HepG2 (cell line): ENCODE data around the gene ALDH2. TPM values are rescaled to one million over a fixed set of nuclear protein-coding genes. Genes with fewer than 3 reads are reported as not detected.

Experiments
- SAFB2 ChIP-seq: sonication (generic); formaldehyde crosslinking; IDR thresholded peaks from 2 replicates; pipeline ENCODE4 v1.5.1; 2020; ENCODE audit warnings: missing genetic modification reagents, low read depth, mild to moderate bottlenecking, borderline replicate concordance
- SNAPC4 ChIP-seq: sonication (generic); formaldehyde crosslinking; IDR thresholded peaks from 2 replicates; pipeline ENCODE4 v1.4.0; 2020; ENCODE audit warnings: mild to moderate bottlenecking, missing genetic modification reagents
- ZFX ChIP-seq: sonication (generic); formaldehyde crosslinking; IDR thresholded peaks from 2 replicates; pipeline ENCODE4 v1.4.0; 2020; ENCODE audit warnings: mild to moderate bottlenecking, low read depth, missing genetic modification reagents, moderate library complexity
- ZNF205 ChIP-seq: IDR thresholded peaks from 2 replicates; pipeline ENCODE4 v1.6.1; 2018; ENCODE audit warnings: missing biosample characterization, missing genetic modification reagents
- ZNF331 ChIP-seq: sonication (generic); formaldehyde crosslinking; IDR thresholded peaks from 2 replicates; pipeline ENCODE4 v1.4.0; 2020; ENCODE audit warnings: missing genetic modification reagents
- ZUFSP ChIP-seq: sonication (generic); formaldehyde crosslinking; IDR thresholded peaks from 2 replicates; pipeline ENCODE4 v1.9.0; 2021; ENCODE audit warnings: missing genetic modification reagents, mild to moderate bottlenecking, borderline replicate concordance
- polyA plus RNA-seq, 8 experiments: library from polyadenylated mRNA; depleted of rRNA in 3 of 8; stranded (reverse) in 7 of 8; unstranded in 1 of 8; fragments of >200 nt; fragmentation: Illumina TruSeq in 4 of 8; extraction: Trizol in 4 of 8; gene quantifications; 2 replicates each; pipeline versions ENCODE4 v1.2.1 to v1.2.3, GENCODE V29; 2011 to 2016; ENCODE audit warnings: low read depth in 4 of 8, missing spikeins in 1 of 8, mixed read lengths in 1 of 8; ENCODE audit not compliant: insufficient read depth in 1 of 8
- total RNA-seq, 5 experiments: library from RNA; depleted of rRNA; stranded (reverse); fragments of >200 nt; fragmentation: Illumina TruSeq; extraction: Trizol; gene quantifications; 2 replicates each; pipeline ENCODE4 v1.2.3, GENCODE V29; 2016; ENCODE audit warnings: low read depth in 1 of 5

Gene ALDH2
- total and polyA plus RNA-seq, 2 of the 13 experiments (the other 11 are each of a cell fraction or from before 2014, with no cell fraction given) = 78.8 to 103 TPM

DNA sequence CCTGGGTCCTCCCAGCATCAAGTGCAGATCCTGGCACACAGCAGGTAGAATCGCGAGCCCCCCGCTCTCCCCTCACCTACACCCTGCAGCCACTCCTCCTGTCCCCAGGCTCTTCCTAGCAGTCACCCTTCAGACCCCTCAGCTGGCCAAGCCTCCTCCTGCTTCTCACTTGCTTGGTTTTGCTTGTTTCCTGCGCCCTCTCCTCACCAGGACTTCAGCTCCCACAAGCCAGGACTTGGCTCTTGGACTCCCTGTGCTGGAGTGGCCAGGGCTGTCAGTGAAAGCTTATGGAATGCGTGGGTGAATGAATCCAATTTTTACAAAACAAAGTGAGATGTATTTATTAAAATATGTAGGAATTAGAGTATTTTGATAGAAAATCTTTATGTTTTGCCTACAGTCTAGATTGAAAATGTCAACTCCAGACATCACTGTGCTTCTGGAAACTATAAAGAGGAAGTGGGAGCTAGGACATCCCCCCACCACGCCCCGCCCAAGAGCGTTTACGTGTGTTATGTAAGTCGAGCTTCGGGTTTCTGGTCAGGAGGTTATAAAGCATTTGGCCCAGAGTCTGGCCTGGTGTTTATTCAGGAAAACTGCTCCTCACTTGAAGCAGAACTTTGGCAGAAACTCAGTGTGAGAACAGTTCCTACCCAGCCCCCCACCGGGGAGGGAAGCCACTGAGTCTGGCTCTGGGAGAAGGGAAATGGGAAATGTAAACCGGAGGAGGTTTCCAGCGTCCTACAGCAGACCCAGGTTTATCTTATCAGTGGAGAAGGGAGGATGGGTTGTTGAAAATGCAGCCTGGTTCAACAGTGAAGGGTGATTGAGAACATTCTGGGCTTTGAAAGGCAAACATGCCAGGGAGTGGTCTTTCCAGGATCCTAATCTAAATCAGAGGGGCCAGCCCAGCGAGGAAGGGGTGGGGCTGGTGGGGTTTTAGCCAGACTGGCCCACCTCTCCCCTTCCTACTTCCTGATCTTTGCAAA, 8.8 kb downstream of the ALDH2 start (continued):
- TF ChIP-seq ZUFSP (no peak), ZFX (CRISPR knock-in tag) (peak; percentile 47), ZNF205 (CRISPR knock-in tag) (no peak), SNAPC4 (CRISPR knock-in tag) (no peak), SAFB2 (CRISPR knock-in tag) (no peak), ZNF331 (CRISPR knock-in tag) (peak; percentile 25; the same call in 1 of the 2 replicates)
